Measurements from ENCODE around the gene DNAJB6. TPM values are rescaled to one million over a fixed set of nuclear protein-coding genes. Genes with fewer than 3 reads are reported as not detected.

DNAJB6 gene
- total RNA-seq, 1 donor from 2014 or later: 126 TPM

- DNase-seq (ENCODE audit: low read depth): no peak
- no peak for TF ChIP-seq CTCF (IDR thresholded peaks at IDR 0.05; ENCODE audit: insufficient read depth, low read length, poor library complexity, severe bottlenecking)
- Histone ChIP-seq H3K36me3 (ENCODE audit: control insufficient read depth, insufficient read depth, low read length) (no peaks in the 10 kb centered on the region), H3K4me3 (ENCODE audit: low read depth, low read length) (no peak overlapping the region), H3K27me3 (ENCODE audit: control insufficient read depth, insufficient read depth, low read length) (peaks cover 39% of the 10 kb centered on the region)
These were observed 127.5 kb downstream of the DNAJB6 start for GRCh38 chr7:157464111-157464970.

GRCh38 chr7:157464971-157465886 lies 128.4 kb downstream of the DNAJB6 start:
- DNase-seq (ENCODE audit: low read depth): no peak
- no peak overlapping the region for H3K4me3 ChIP-seq (ENCODE audit: low read depth, low read length)
- no peak for TF ChIP-seq CTCF (IDR thresholded peaks at IDR 0.05; ENCODE audit: insufficient read depth, low read length, poor library complexity, severe bottlenecking)
- no peaks in the 10 kb centered on the region for H3K36me3 ChIP-seq (ENCODE audit: control insufficient read depth, insufficient read depth, low read length)
- H3K27me3 ChIP-seq (ENCODE audit: control insufficient read depth, insufficient read depth, low read length): peaks cover 39% of the 10 kb centered on the region

- DNase-seq (ENCODE audit: low read depth): no peak
- H3K36me3 ChIP-seq (ENCODE audit: control insufficient read depth, insufficient read depth, low read length): no peaks in the 10 kb centered on the region
- no peak for TF ChIP-seq CTCF (IDR thresholded peaks at IDR 0.05; ENCODE audit: insufficient read depth, low read length, poor library complexity, severe bottlenecking)
- H3K27me3 ChIP-seq (ENCODE audit: control insufficient read depth, insufficient read depth, low read length): peaks cover 39% of the 10 kb centered on the region
- no peak overlapping the region for H3K4me3 ChIP-seq (ENCODE audit: low read depth, low read length)
These were observed 129.4 kb downstream of the DNAJB6 start for GRCh38 chr7:157465891-157466866.

- Histone ChIP-seq H3K4me3 (ENCODE audit: low read depth, low read length) (no peak overlapping the region), H3K36me3 (ENCODE audit: control insufficient read depth, insufficient read depth, low read length) (no peaks in the 10 kb centered on the region), H3K27me3 (ENCODE audit: control insufficient read depth, insufficient read depth, low read length) (peaks cover 39% of the 10 kb centered on the region)
- no peak for DNase-seq (ENCODE audit: low read depth)
- no peak for TF ChIP-seq CTCF (IDR thresholded peaks at IDR 0.05; ENCODE audit: insufficient read depth, low read length, poor library complexity, severe bottlenecking)
These were observed 130.1 kb downstream of the DNAJB6 start for GRCh38 chr7:157466867-157467261.

Other genes starting within 250 kb of the DNAJB6 start
- gene UBE3C, start 198.1 kb upstream of the DNAJB6 start, total RNA-seq: 74.1 and 76.9 TPM in 2 replicates

All from kidney epithelial cell (primary cell).